Muscle of back (tissue), 11 donors: ENCODE data around the gene ZNF467. TPM values are rescaled to one million over a fixed set of nuclear protein-coding genes. Genes with fewer than 3 reads are reported as not detected.

Experiments
- DNase-seq, 3 donors: peaks; one replicate each; pipeline versions ENCODE4 v3.0.0 to v3.0.0-alpha.2; 2013
- polyA plus RNA-seq, 10 donors: library from polyadenylated mRNA; unstranded; fragments of 120-200 nt; gene quantifications; one replicate each; pipeline ENCODE4 v1.2.1, GENCODE V29; 2013; ENCODE audit not compliant: insufficient read length in 10 of 10

ZNF467 gene
- polyA plus RNA-seq, 10 donors, result 5.3 to 9.4 (median 7.1) TPM

GRCh38 chr7:149729586-149729982 lies 43.8 kb downstream of the ZNF467 start:
- no peak for DNase-seq

DNA sequence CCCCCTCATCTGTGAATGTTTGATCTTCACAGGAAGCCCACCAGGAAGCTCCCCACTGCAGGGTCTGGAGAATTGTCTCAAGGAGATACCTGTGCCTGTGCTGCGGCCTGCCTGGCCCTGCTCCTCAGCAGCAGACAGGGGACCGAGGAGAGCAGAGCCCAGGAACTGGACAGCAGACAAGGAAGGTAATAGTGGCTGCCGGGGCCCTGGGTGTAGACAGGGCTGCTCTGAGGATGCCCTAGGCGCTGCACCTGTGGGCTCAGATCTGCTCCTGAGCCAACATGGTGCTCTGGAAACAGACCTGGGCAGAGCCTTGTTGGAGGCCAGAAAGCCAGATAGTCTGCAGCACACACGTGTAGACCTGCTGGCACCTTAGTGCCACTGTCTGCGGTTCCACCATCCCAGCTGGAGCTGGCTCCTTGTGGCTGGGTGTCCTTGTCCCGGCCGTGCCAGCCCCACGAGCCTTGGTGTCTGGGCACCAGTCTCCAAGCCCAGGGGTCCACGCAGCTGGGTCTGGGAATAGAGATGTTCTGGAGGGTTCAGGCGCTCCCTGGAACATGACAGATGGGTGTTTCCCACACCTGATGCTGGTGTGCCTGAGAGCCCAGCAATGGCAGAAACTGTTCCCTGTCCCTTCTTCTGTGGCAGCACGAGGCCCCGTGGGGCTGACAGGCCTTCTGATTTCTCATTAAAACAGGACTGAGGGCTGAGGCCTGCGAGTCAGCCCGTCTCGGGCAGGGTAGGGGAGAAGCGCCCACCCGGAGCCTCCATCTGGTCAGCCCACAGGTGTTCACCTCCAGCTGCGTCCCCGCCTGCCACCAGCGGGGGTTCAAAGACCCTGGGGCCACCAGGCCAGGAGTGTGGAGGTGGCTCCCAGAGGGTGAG lies 44.7 kb downstream of the ZNF467 start:
- DNase-seq, result no peak

DNA sequence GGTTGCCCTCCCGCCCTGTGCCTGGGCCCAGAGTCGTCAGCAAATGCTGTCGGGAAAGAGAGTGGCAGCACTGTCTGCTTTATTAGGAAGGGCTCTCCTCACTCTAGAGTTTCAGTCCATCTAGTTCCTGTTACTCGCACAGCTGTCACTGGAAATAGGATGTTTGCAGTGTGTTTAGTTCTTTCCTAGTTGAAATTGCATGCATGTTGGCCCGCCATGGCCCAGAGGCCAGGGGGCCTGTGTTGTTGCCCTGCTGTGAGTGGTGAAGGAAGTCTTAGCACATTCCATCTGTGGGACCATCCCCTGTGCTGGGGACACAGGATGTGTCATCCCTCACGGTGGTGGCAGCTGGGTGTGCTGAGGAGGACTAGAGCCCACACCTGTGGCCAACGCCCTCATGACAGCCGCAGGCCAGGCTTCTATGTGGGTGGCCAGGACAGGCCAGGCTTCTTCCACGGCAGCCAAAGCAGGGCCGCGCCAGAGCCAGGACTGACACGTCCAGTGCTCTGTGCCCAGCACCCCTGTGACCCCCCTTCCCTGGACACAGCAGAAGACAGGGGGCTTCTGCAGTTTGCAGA lies 45.4 kb downstream of the ZNF467 start:
- no peak for DNase-seq

DNA sequence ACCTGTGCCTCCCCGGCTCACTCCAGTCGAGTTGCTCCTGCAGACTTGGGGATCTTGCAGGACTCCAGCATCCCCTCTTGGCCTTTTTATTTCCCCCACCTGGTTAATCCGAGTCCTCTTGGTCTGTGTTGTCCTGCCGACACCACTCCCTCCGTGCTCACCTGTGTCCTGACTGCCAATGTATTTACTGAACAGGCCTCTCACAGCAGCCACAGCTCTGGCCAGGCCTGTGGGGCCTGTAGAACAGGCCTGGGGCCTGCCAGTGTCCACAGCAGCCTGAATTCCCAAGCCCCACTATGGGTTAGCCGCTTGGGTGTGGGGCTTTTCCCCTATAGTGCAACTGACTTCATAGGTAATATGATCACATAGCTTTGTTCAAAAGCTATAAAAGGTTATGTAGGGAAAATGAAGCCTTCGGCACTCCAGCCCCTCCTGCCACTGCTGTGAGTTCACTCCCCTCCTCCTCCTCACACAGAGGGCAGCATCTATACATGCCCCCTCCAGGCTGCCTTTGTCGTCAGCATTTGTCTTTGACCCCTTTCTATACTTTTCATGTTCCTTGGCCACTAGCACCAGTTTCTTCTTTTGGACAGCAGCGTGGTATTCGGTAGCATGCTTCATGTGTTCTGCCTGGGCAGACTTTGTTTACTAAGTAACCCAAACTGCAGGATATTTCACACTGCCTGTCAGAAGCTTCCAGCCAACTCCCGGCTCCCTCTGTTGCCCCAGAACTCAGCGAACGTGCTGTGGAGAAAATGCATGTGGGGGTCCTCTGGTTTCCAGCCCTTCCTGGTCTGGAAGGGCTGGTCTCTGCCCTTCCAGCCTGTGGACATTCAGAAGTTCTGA lies 46.1 kb downstream of the ZNF467 start:
- no peak for DNase-seq

DNA sequence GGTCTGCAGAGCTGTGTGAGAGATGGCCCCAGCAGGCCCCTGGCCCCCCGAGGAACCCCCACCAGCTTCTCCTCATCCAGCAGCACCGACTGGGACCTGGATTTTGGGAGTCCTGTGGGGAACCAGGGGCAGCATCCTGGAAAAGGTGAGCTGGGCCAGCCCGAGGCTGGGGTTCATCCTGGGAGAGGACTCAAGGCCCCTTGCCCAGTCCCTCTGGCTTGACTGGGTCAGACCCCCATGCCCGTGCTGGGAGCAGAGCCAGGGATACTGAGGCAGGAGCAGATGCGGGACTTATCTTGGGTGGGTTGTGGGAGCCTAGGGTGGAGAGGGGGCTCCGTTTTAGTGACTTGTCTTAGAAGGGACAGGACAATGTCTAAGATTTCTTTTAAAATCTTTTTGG lies 47.5 kb downstream of the ZNF467 start:
- no peak for DNase-seq

DNA sequence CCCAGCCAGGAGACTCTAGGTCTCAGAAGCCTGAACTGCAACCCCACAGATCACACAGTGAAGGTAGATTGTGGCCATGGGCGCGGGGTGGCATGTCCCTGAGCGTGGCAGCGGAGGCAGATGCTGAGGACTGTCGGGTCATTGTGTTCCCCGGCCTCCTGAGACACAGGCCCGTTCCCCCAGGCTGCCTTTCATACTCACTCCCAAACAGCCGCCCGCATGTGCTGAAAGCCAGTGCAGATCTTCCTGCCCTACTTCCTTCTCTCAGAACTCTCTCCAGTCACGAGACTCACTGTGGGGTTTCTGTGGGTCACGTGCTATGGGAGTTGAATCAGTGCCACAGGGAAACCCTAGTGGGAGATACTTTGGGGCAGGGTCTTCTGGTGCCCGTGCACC lies 48.0 kb downstream of the ZNF467 start:
- DNase-seq, result no peak

- no peak for DNase-seq
Observed at GRCh38 chr7:149724661-149725425, 48.5 kb downstream of the ZNF467 start.

DNA sequence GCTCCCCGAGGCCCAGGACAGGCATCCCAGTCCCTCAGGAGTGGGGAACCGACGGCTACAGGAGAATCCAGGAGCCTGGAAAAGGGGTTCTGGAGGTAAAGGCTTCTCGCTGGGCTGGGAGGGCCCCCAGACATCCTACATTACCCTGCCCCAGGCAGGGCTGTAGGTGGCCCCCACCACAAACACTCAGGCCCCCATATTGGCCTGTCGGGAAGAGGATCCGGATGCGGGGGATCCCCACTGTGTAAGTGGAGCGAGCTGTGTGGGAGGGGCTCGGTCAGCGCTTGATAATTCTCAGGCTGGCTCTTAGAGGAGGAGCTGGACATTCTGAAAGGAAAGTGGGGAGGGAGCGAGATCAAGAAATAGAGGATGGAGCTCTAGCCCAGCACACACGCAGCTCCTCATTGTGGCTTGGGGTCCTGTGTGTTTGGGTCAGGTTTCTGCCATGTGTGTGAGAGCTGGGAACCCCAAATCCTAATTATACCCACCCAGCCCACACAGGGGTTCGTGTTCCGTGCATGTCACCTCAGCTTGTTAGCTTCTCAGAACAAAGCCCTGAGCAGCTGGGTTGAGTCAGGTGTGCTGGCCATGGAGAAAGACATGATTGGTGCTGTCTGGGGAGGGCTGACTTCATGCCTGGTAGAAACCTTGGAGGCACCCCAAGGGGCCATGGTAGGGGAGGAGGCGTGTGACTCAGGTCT lies 49.4 kb downstream of the ZNF467 start:
- no peak for DNase-seq

DNA sequence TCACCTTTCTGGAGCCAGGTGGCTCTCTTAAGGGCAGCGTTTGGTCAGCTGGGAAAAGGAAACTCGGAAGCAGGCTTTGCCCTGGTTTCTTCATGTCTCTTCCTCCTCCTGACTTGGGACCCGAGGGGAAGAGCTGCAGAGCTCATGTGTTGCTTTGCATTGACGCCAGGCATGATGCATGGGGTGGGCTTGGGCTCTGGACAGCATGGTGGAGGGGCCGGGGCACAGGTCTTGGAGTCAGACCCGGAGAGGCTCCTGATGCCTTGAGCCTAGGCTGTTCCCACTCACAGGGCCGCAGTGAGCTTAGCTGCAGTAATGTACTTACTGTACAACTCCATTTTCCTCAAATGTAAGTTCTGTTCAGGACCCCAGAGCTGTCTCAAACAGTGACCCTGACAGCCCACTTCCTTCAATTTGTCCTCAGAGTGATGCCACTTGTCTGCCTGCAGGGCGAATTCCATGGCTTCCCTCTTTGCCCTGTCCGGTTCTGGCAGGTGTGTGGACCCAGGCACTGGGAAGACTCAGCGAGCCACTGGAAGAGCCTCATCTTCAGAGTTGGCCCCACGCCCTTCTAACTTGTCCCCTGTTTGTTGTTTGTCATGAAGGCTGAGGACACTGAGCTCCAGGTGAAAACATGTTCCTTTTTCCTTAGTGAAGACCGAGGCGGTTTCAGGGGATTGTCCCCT lies 50.2 kb downstream of the ZNF467 start:
- no peak for DNase-seq

GRCh38 chr7:149722356-149722957 lies 50.9 kb downstream of the ZNF467 start:
- DNase-seq, result no peak

GRCh38 chr7:149721084-149721601 lies 52.2 kb downstream of the ZNF467 start:
- no peak for DNase-seq

DNA sequence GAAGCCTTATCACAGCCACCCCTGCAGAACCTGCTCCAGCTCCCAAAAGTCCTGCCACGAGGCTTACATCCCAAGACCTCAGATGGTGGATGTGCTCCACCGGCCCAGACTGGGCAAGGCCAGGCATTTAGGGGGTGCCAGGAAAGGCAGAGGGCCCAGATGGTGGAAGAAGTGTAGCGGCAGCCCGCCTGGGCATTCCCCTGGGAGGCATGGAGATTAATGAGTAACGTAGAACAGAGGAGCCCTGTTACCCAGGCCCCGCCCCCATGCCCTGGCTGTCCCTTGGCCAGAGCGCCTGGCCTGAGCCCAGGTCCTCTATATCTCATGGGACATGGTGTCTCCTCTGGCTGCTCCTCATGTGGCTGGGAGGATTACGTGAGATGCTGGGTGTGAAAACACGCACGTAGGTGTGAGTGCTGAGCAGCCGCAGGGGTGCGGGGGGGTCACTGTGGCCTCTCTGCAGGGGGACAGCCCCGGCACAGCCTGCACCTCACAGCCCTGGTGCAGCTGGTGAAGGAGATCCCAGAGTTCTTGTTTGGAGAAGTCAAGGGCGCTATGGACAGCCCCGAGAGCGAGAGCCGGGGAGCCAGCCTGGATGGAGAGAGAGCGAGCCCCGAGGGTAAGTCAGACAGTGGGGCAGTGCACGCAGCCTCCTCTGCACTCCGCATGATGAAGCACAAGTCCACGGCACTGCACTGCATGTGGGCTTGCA lies 52.9 kb downstream of the ZNF467 start:
- DNase-seq, result no peak

DNA sequence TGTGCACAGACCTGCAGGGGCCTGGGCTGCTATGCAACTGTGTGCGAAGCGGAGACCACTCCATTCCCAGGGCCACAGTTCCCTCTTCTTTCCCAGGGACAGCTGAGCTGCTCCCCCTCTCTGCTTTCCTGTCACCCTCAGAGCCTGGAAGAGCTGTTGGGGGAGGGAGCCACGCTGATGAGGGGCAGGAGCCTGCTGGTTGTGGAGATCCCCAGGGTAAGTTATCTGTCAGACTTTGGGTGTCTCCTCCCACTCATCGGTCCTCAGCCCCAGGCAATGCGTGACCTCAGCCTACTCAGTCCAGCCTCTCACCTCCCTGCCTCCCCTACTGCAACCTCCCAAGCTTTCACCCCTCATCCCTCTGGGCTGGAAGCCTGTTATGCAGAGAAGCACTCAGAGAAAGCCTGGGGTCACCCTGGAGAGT lies 53.5 kb downstream of the ZNF467 start:
- DNase-seq, result no peak

DNA sequence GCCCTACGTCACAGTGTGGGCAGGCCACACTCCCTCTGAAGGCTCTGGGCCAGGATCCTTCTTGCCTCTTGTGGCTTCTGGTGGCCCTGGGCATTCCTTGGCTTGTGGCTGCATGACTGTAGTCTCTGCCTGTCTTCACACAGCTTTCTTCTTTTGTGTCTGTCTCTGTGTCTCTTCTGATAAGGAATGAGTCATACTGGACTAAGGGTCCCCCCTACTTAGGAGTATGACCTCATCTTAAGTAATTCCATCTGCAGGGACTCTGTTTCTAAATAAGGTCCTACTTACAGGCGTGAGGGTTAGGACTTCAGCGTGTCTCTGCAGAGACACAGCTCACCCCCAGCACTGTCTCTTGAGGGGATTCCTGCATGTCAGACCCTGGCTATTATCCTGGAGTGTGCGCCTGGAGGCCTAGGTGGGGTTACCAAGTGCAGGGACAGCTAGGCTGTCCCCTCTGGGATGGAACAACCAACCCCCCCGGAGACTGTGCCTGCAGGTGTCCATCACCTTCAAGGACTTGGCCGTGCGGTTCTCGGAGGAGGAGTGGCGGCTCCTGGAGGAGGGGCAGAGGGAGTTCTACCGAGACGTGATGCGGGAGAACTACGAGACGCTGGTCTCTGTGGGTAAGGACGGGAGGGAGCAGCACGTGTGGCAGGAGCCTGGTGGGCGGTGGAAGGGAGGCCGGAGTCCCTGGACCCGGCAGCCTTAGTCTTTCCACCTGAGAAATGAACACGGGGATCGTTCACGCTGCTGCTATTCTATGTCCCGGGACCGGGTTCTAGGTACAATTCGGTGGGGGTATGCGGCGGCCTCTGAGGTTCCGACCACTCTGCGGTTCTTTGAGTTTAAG lies 54.1 kb downstream of the ZNF467 start:
- DNase-seq, result no peak

DNA sequence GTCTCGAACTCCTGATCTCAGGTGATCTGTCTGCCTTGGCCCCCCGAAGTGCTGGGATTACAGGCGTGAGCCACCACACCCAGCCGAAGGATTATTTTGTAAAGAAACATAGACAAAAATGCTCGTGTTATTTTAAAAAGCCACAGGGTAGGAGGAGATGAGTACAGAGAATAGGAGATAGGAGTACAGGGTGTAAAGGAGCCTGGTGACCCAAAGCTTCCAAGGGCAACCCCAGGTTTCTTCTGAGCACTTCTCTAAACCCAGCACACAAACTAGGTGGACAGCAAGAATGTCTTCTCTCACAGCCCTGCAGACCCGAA lies 54.7 kb downstream of the ZNF467 start:
- no peak for DNase-seq

DNA sequence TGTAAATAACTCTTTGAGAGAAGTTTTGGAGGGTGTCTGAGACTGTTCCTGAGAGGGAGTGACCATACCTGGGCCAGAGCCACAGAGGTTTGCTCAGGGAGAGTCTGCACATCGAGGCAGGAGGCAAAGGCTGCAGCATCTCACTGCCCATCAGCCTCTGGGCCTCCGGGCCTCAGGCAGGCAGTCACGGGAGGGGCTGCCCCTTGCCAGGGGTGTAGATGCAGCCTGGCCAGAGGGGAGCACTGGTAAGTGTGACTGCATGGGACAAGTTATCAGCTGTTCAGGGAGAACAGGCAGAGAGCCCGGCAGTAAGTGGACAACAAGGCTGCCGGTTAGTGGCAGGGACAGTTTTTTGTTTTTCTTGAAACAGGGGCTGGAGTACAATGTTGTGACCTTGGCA lies 55.9 kb downstream of the ZNF467 start:
- no peak for DNase-seq

DNA sequence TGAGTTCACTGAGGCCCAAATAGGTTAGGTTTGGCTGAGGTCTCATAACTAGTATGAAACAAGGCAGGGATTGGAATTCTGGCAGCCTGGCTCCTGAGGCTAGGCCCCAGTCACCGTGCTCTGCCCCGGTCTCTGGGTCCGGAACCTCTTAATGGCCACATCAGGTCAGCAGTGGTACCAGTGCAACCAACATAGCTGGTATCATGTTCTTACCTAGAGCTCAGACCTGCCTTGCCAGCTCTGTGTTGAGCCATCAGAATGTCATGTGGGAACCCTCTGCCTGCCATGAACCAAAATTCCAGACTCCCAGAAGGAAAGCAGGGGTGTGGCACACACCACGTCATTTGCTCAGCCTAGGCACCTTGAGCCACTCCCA lies 56.5 kb downstream of the ZNF467 start:
- DNase-seq, result no peak
